CD14-positive monocyte (primary cell): ENCODE measurements around the gene BANF1. TPM values are rescaled to one million over a fixed set of nuclear protein-coding genes. Genes with fewer than 3 reads are reported as not detected.

Source experiments
- DNase-seq, 3 donors: peaks; one replicate each; pipeline ENCODE4 v3.0.0-alpha.2; 2011 to 2022
- H2AFZ ChIP-seq: 2 replicates; pipeline ENCODE4 v1.6.0; 2012; ENCODE audit warnings: mild to moderate bottlenecking, low read depth, low read length, inconsistent platforms; ENCODE audit not compliant: insufficient read depth, poor library complexity, severe bottlenecking
- H3K27ac ChIP-seq, 2 donors: 1 replicate in 1 of 2; 2 replicates in 1 of 2; pipeline ENCODE4 v1.5.1; 2012 to 2013; ENCODE audit warnings: low read length in 2 of 2, control low read depth in 1 of 2, inconsistent platforms in 1 of 2, low read depth in 1 of 2, mild to moderate bottlenecking in 1 of 2
- H3K27me3 ChIP-seq, 2 donors: one replicate each; pipeline versions ENCODE4 v1.6.0 to v1.6.1; 2011 to 2013; ENCODE audit warnings: low read length in 2 of 2; ENCODE audit not compliant: control insufficient read depth in 2 of 2, insufficient read depth in 2 of 2
- H3K36me3 ChIP-seq, 2 donors: replicated peaks in 1 of 2; 1 replicate in 1 of 2; 2 replicates in 1 of 2; pipeline versions ENCODE4 v1.5.1 to v1.6.1; 2012 to 2013; ENCODE audit warnings: low read length in 2 of 2, control low read depth in 1 of 2, inconsistent platforms in 1 of 2, mild to moderate bottlenecking in 1 of 2; ENCODE audit not compliant: insufficient read depth in 2 of 2, control insufficient read depth in 1 of 2
- H3K4me1 ChIP-seq, 2 donors: 1 replicate in 1 of 2; 2 replicates in 1 of 2; pipeline versions ENCODE4 v1.5.1 to v1.6.1; 2012 to 2013; ENCODE audit warnings: low read length in 2 of 2, control low read depth in 1 of 2, inconsistent platforms in 1 of 2, mild to moderate bottlenecking in 1 of 2, moderate library complexity in 1 of 2; ENCODE audit not compliant: insufficient read depth in 2 of 2, control insufficient read depth in 1 of 2
- H3K4me2 ChIP-seq: replicated peaks from 2 replicates; pipeline ENCODE3; 2012; ENCODE audit warnings: low read length, moderate library complexity, mild to moderate bottlenecking; ENCODE audit not compliant: poor library complexity, severe bottlenecking; ENCODE audit errors: extremely low read depth
- H3K4me3 ChIP-seq, 3 experiments: fragments of 200-600 bp in 1 of 3; sonication (generic) in 1 of 3; replicated peaks in 1 of 3; 1 replicate in 2 of 3; 2 replicates in 1 of 3; pipeline ENCODE4 v1.5.1; 2011 to 2013; ENCODE audit warnings: low read length in 3 of 3, mild to moderate bottlenecking in 3 of 3, control low read depth in 2 of 3, low read depth in 2 of 3, inconsistent platforms in 1 of 3, moderate library complexity in 1 of 3
- H3K79me2 ChIP-seq: 2 replicates; pipeline ENCODE4 v1.6.0; 2012; ENCODE audit warnings: mild to moderate bottlenecking, control low read depth, inconsistent platforms, low read length, moderate library complexity; ENCODE audit not compliant: insufficient read depth
- H3K9ac ChIP-seq: 2 replicates; pipeline ENCODE4 v1.6.0; 2017; ENCODE audit warnings: low read length, mild to moderate bottlenecking; ENCODE audit not compliant: insufficient read depth, poor library complexity, severe bottlenecking
- H3K9me3 ChIP-seq, 2 donors: replicated peaks in 1 of 2; 1 replicate in 1 of 2; 2 replicates in 1 of 2; pipeline versions ENCODE4 v1.5.1 to v1.6.1; 2012 to 2013; ENCODE audit warnings: low read length in 2 of 2, control low read depth in 1 of 2; ENCODE audit not compliant: control insufficient read depth in 1 of 2, insufficient read depth in 1 of 2
- H4K20me1 ChIP-seq: 2 replicates; pipeline ENCODE4 v1.6.0; 2012; ENCODE audit warnings: mild to moderate bottlenecking, low read length, control low read depth, moderate library complexity; ENCODE audit not compliant: insufficient read depth
- H3K27ac Mint-ChIP-seq, 7 donors: one replicate each; pipeline ENCODE4 v1.8.0; 2020; ENCODE audit warnings: mild to moderate bottlenecking in 7 of 7, mixed read lengths in 7 of 7, moderate library complexity in 6 of 7, inconsistent platforms in 2 of 7
- H3K27me3 Mint-ChIP-seq, 3 donors: one replicate each; pipeline ENCODE4 v1.8.0; 2021 to 2022; ENCODE audit warnings: low read depth in 3 of 3, mild to moderate bottlenecking in 3 of 3, mixed read lengths in 3 of 3, moderate library complexity in 3 of 3, inconsistent platforms in 1 of 3
- H3K36me3 Mint-ChIP-seq, 2 donors: one replicate each; pipeline ENCODE4 v1.8.0; 2020; ENCODE audit warnings: mixed read lengths in 2 of 2, inconsistent platforms in 1 of 2, mild to moderate bottlenecking in 1 of 2
- H3K4me1 Mint-ChIP-seq: one replicate; pipeline ENCODE4 v1.8.0; 2020; ENCODE audit warnings: mild to moderate bottlenecking, mixed read lengths
- H3K4me3 Mint-ChIP-seq, 2 donors: one replicate each; pipeline ENCODE4 v1.8.0; 2020; ENCODE audit warnings: mild to moderate bottlenecking in 2 of 2, mixed read lengths in 2 of 2, moderate library complexity in 1 of 2
- H3K9me3 Mint-ChIP-seq, 7 donors: one replicate each; pipeline ENCODE4 v1.8.0; 2020 to 2022; ENCODE audit warnings: mixed read lengths in 7 of 7, mild to moderate bottlenecking in 6 of 7, moderate library complexity in 6 of 7, inconsistent platforms in 2 of 7
- CTCF ChIP-seq: fragments of 200-600 bp; IDR thresholded peaks from one replicate; pipeline ENCODE4 v1.8.0; 2022; ENCODE audit warnings: antibody characterized with exemption, mild to moderate bottlenecking
- WGBS: methylation state at CpG from one replicate; pipeline ENCODE4 v1.1.5; 2013; ENCODE audit warnings: missing lambda C conversion rate; ENCODE audit not compliant: insufficient coverage; 5-methylcytosine and 5-hydroxymethylcytosine counted together
- intact Hi-C, 2 donors: fragments of 100-400 bp; cut with micrococcal nuclease; formaldehyde crosslinking; loops; one replicate each; pipeline versions ENCODE4 v1.15.0 to v1.15.1; 2023
- polyA plus RNA-seq, 3 donors: library from polyadenylated mRNA; depleted of rRNA in 1 of 3; unstranded in 2 of 3; stranded (reverse) in 1 of 3; fragments of 300-500 nt in 2 of 3; fragments of >200 nt in 1 of 3; fragmentation: Illumina TruSeq in 2 of 3; gene quantifications; 1 replicate in 2 of 3; 2 replicates in 1 of 3; pipeline ENCODE4 v1.2.3, GENCODE V29; 2012 to 2021

The BANF1 gene
- polyA plus RNA-seq, 3 donors, result 79.9 to 175 (median 142) TPM

GRCh38 chr11:66042227-66042995, 40.1 kb downstream of the BANF1 start:
- Mint-ChIP-seq H3K9me3 (peaks cover 0 to 4% (median 0%) of the 10 kb centered on the region in 7 donors), H3K4me1 (peaks cover 9% of the 10 kb centered on the region), H3K4me3 (no peak overlapping the region), H3K36me3 (no peaks in the 10 kb centered on the region), H3K27ac (no peak overlapping the region), H3K27me3 (peaks cover 3 to 15% (median 11%) of the 10 kb centered on the region in 3 donors)
- no peak for TF ChIP-seq CTCF
- Histone ChIP-seq H3K79me2 (no peaks in the 10 kb centered on the region), H3K4me3 (no peak overlapping the region), H3K9ac (no peak overlapping the region), H3K9me3 (no peaks in the 10 kb centered on the region), H2AFZ (no peak overlapping the region), H3K4me2 (no peak overlapping the region), H3K27ac (no peak overlapping the region), H3K36me3 (no peaks in the 10 kb centered on the region), H4K20me1 (no peaks in the 10 kb centered on the region), H3K27me3 (no peaks in the 10 kb centered on the region), H3K4me1 (no peaks in the 10 kb centered on the region)
- DNase-seq, result no peak
- 96% methylated on average over 72 of the region's 81 CpGs for WGBS
- intact Hi-C loops, result no loop called here

GRCh38 chr11:66042996-66043906, 40.9 kb downstream of the BANF1 start:
- no peaks in the 10 kb centered on the region for H3K4me1 ChIP-seq
- H3K36me3 ChIP-seq, result no peaks in the 10 kb centered on the region
- WGBS, result 94% methylated on average over 83 of the region's 88 CpGs
- H3K9me3 ChIP-seq, result no peaks in the 10 kb centered on the region
- H3K27me3 ChIP-seq, result peaks cover 0 to 6% of the 10 kb centered on the region in 2 donors
- intact Hi-C loops, result no loop called here
- H2AFZ ChIP-seq, result no peak overlapping the region
- H3K4me2 ChIP-seq, result no peak overlapping the region
- H4K20me1 ChIP-seq, result no peaks in the 10 kb centered on the region
- H3K27ac Mint-ChIP-seq, result no peak overlapping the region
- H3K4me3 ChIP-seq, result no peak overlapping the region
- peaks cover 0 to 4% (median 0%) of the 10 kb centered on the region in 7 donors for H3K9me3 Mint-ChIP-seq
- H3K79me2 ChIP-seq, result no peaks in the 10 kb centered on the region
- no peak overlapping the region for H3K27ac ChIP-seq
- H3K4me3 Mint-ChIP-seq, result no peak overlapping the region
- DNase-seq, result no peak
- H3K27me3 Mint-ChIP-seq, result peaks cover 7 to 21% (median 16%) of the 10 kb centered on the region in 3 donors
- H3K9ac ChIP-seq, result no peak overlapping the region
- TF ChIP-seq CTCF, result no peak
- peaks cover 9% of the 10 kb centered on the region for H3K4me1 Mint-ChIP-seq
- peaks cover 0 to 4% of the 10 kb centered on the region in 2 donors for H3K36me3 Mint-ChIP-seq
